DOHH2 (cell line): ENCODE measurements around the gene ERG28.

Experiments used
- EZH2phosphoT487 ChIP-seq: fragments of 200-600 bp; sonication (generic); IDR thresholded peaks from 2 replicates; pipeline ENCODE4 v1.6.1; 2017; ENCODE audit warnings: borderline replicate concordance, mild to moderate bottlenecking, antibody characterized with exemption, low read length, moderate library complexity, mixed read lengths
- TF ChIP-seq, protein P1 (sequence below): fragments of 200-600 bp; sonication (generic); IDR thresholded peaks from one replicate; pipeline ENCODE4 v1.5.1; 2014; ENCODE audit warnings: antibody characterized with exemption, mild to moderate bottlenecking, low read depth, low read length; ENCODE audit not compliant: poor library complexity, severe bottlenecking

DNA sequence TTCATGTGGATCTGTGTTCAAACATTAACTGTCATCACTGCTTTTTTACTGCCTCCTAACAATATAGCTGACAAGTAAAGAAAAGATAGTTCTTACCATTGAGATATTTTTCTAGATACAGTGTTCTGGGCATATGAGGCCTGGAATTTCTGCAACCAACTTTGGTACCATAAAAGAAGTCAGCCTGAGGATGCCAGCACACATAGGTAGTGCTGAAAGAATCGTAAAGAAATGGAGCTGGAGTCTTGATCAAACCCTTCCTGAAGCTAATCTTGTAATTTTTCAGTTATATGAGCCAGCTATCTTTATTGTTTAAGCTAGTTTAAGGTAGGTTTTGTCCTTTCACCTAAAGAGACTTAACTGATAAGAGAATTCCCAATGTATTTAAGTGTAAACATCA, 11.3 kb downstream of the ERG28 start:
- TF ChIP-seq, protein P1, sequence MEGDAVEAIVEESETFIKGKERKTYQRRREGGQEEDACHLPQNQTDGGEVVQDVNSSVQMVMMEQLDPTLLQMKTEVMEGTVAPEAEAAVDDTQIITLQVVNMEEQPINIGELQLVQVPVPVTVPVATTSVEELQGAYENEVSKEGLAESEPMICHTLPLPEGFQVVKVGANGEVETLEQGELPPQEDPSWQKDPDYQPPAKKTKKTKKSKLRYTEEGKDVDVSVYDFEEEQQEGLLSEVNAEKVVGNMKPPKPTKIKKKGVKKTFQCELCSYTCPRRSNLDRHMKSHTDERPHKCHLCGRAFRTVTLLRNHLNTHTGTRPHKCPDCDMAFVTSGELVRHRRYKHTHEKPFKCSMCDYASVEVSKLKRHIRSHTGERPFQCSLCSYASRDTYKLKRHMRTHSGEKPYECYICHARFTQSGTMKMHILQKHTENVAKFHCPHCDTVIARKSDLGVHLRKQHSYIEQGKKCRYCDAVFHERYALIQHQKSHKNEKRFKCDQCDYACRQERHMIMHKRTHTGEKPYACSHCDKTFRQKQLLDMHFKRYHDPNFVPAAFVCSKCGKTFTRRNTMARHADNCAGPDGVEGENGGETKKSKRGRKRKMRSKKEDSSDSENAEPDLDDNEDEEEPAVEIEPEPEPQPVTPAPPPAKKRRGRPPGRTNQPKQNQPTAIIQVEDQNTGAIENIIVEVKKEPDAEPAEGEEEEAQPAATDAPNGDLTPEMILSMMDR: no peak
- TF ChIP-seq EZH2phosphoT487: no peak
